GM19452 (cell line): ENCODE data around the gene KCNH2.
A peak's percentile ranks its signal among the peaks of the same experiment; 100 is the strongest.
"Not testable (repeated sequence)": the region's sequence is repeated elsewhere in the genome, so short reads cannot be mapped to it uniquely, and the experiment has no call there.

Source experiments
- ATAC-seq: cut with Tn5 transposase; IDR thresholded peaks from one replicate; pipeline ENCODE4 v1.9.1; 2021; ENCODE audit not compliant: unreplicated experiment

KCNH2 gene

DNA sequence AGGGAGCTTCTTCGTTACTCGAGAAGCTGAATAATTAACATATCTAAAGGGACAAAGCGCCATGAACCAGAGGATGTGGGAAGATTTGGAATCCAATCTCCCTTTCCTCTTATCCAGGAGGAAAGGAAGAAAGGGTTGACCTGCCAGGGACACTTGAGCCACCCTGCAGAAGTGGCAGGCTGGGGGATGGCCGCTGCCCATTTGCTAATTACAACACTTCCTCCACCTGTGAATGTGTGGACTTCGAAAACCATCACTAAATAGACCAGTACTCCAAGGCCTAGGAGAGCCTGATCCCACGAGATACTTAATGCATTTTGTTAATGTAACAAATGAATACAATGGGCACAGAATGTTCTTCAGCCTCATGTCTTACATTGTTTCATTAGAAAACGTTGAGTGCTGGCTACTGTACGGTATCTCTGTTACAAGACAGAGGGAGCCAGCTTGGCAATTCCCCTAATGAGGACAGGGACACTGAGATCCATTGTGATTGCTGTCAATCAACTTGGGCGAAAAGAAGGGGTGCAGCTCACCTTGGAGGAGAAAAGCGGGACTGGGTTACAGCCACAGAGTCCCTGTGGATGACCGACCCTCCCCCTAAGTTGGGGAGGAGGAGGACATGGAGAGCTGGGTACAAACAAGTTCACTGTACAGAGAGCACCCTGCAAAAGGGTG, 66.4 kb downstream of the KCNH2 start:
- no peak for ATAC-seq

DNA sequence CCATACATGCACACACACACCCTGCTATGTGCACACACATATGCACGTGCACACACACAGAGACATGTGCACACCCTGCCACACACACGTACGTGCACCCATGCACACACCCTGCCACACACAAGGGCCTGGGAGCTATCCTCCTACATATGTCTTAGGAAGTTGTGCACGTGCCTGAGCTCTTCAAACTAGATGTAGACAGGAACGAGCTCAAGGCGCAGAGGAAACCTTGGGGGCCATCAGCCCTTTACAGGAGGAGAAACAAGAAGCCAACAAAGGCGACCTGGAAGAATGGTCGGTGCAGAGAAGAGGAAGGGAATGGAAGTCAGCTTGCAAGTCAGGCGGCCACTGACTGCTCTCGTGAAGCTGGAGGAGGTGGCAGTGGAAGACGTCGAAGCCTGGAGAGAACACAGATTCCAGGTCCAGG, 67.1 kb downstream of the KCNH2 start:
- no peak for ATAC-seq

DNA sequence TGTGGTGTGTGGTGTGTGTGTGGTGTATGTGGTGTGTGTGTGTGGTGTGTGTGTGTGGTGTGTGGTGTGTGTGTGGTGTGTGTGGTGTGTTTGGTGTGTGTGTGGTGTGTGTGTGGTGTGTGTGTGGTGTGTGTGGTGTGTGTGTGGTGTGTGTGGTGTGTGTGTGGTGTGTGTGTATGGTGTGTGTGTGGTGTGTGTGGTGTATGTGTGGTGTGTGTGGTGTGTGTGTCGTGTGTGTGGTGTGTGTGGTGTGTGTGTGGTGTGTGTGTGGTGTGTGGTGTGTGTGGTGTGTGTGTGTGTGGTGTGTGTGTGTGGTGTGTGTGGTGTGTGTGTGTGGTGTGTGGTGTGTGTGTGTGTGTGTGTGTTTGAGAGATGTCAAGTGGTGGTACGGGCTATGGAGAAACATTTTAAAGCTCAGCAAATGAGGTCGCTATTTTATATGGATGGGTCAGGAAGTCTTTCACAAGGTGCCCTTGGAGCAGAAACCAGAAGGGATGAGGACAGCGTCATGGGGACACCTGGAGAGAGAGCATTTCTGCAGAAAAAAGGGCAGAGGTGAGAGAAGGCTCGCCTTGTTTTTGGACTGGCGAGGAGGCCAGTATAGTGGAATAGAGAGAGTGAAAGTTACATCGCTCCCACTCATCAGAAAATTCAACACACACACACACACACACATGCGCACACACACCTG, 67.7 kb downstream of the KCNH2 start:
- ATAC-seq: not testable (repeated sequence)

DNA sequence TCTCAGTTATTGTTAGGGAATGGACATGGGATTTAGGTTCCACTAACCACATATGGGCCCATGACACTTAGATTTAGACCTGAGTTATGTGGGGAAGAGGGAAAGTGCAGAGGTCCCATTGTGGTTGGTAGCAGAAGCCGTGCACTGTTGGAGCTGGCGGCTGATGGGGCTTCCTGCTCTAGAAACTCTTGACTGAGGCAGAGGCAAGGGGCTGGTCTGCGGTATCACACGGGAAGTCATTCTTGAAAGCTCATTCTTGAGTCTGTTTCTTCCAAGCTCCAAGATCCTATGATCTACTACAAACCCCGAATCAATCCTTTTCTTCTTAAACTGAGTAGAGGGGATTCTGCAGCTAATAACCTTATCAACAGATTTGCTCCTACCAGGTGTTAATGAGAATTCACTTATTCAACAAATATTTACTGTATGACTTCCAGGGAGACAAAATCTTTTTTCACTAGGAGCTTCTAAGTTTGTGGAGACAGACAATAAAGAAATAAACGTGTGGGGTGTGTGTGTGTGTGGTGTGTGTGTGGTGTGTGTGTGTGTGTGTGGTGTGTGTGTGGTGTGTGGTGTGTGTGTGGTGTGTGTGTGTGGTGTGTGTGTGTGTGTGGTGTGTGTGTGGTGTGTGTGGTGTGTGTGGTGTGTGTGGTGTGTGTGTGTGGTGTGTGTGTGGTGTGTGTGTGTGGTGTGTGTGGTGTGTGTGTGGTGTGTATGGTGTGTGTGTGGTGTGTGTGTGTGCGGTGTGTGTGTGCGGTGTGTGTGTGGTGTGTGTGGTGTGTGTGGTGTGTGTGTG, 68.7 kb downstream of the KCNH2 start:
- ATAC-seq: no peak

GRCh38 chr7:150908173-150908572, 69.9 kb downstream of the KCNH2 start:
- ATAC-seq: no peak

GRCh38 chr7:150904011-150904909, 73.9 kb downstream of the KCNH2 start:
- ATAC-seq: no peak

- no peak for ATAC-seq
Observed at GRCh38 chr7:150903606-150904005, 74.5 kb downstream of the KCNH2 start.

GRCh38 chr7:150902078-150903033, 75.8 kb downstream of the KCNH2 start:
- ATAC-seq: no peak

DNA sequence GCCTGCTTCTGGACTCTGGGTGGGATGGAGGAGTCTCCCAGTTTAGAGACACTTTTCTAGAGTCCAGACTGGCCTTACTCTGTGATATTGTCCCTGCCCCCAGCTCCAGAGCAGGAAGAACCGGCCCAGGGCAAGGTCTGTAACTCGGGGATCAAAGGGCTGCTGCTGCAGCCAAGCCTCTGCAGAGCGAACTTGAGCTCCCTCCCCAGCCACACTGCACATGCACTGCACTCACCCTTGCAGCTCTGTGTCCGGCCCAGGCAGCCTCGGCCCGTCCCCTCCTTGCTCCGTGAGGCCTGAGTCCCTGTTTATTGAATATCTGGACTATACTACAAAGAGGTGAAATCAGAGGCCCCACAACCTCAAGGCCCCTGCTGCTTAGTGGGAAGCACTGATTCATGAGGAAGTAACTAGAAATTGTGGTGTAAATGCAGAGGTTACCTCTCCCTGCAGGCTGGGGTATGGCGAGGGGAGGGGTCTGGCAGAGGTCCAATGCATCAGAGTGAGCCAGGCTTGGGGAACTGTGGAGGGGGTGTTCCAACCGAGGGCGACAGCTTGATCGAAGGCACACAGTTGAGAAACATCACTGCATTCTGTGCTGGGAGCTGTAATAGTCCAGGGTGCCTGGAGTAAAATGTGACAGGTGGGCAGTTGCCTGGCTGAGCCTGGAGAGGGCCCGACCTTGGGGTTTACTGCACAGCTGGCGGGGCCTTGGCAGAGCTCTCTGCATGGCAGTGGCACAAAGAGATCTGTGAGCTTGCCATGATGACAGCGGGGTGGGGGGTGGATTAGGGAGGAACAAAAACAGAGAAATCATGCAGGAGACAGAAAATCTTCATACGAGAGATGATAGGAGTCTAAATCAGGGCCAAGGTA, 76.7 kb downstream of the KCNH2 start:
- ATAC-seq: no peak

DNA sequence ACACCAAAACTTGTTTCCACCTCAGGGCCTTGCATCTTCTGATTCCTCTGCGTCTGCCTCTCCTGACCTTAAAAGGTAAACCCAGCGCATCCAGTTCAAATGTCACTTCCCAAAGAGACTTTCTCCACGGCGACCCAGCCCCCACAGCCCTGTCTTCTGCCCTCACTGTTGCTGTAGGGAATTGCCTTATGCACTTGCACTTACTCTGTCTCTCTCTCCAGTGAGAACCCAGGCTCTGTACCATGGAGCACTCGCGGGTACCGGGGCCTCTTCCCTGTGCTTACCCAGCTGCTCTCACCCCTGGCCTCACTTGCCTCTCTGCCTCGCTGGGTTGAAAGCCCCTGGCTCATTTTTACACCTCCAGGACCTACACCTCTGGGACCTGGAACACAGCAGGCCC, 77.4 kb downstream of the KCNH2 start:
- ATAC-seq: no peak

DNA sequence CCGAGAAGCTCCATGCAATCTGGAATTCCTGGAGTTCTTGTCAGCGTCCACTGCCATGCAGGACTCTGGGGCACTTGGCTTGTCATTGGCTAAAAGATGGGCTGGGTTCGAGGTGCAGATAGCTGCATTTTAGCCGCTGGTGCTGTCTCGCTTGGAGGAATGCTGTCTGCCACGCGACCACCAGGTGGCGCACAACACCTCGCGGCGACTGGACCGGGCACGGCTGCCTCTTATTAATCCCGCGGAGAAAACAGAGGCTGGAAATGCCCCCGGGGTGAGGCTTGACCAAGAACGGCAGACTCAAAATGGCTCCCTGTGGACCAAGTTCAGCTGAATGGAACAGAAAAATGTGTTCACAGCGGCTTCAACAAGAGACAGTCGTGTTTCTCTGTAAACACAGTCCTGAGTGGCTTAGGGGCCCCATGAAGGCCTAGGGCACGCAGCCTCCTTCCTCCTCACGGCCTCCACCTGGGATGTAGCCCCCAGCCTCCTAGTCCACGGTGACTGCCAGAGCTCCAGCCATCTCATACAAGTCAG, 79.6 kb downstream of the KCNH2 start:
- peak; percentile 58 for ATAC-seq

GRCh38 chr7:150897502-150898474, 80.3 kb downstream of the KCNH2 start:
- ATAC-seq: peak; percentile 70

DNA sequence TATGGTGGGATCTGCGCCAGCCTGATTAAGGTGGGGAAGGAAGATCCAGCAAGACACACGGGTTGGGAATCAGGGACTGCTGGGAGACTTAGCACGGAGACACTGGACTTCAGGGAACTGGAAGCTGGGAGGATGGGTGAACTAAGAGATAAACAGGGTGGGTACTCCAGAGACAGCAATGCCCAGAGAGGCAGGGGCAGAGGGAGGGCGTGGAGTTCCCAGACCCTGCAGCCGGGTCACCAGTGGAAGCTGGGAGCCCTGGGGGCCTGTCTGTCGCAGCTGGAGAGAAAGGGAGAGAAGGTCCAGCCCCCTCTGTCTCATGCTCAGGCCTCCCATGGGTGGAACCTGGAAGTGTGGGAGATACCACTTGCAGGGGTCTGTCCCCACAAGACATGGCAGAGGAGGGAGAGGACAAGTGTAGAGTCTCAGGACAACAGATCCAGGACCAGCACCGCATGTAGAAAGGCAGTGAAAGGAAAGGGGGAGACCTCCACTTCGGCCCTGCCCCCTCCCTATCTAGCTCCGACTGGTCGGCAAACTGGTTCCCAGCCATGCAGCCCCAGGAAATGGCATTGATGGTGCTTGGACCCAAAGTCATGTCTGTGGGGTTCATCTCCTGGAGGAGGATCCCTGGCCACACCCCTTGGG, 81.4 kb downstream of the KCNH2 start:
- ATAC-seq: no peak

DNA sequence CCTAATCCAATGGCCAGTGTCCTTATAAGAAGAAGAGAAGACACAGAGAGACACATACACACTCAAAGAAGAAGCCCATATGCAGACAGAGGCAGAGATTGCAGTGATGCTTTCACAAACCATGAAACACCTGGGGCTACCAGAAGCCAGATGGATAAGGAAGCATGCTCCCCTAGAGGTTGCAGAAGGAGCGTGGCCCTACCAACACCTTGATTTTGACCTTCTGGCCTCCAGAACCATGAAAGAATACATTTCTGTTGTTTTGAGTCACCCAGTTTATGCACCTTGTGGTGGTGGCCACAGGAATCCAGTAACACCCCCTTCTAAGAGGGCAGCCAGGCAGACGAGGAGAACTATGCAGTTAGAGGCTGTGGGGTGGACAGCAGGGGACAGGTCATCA, 82.3 kb downstream of the KCNH2 start:
- ATAC-seq: no peak
